ENCODE measurements around the gene LITAFD.

- TF ChIP-seq CTCF (IDR thresholded peaks at IDR 0.05; ENCODE audit: poor library complexity, severe bottlenecking), result no peak
- no peak for TF ChIP-seq EP300 (conservative IDR thresholded peaks at IDR 0.05; ENCODE audit: poor library complexity, severe bottlenecking)
- TF ChIP-seq TAF1 (IDR thresholded peaks at IDR 0.05; ENCODE audit: low read depth), result no peak
- no peak for TF ChIP-seq REST (IDR thresholded peaks at IDR 0.05; ENCODE audit: borderline replicate concordance)
- no peak for TF ChIP-seq RAD21 (conservative IDR thresholded peaks at IDR 0.05)
- TF ChIP-seq EZH2 (IDR thresholded peaks at IDR 0.05; ENCODE audit: borderline replicate concordance, insufficient read depth, low read length, poor library complexity, severe bottlenecking), result no peak
- TF ChIP-seq SMC3 (conservative IDR thresholded peaks at IDR 0.05; ENCODE audit: poor library complexity), result no peak
- no peak for TF ChIP-seq POLR2AphosphoS5 (IDR thresholded peaks at IDR 0.05)
- no peak for TF ChIP-seq MXI1 (conservative IDR thresholded peaks at IDR 0.05; ENCODE audit: poor library complexity, severe bottlenecking)
Observed at GRCh38 chr16:8931859-8932258, 49.7 kb downstream of the LITAFD start.
